Skeletal muscle cell (primary cell): ENCODE data around the gene MACROD2.

ENCODE experiments used
- DNase-seq: peaks from one replicate; pipeline ENCODE4 v3.0.0-alpha.2; 2010; ENCODE audit warnings: low read depth
- H3K4me3 ChIP-seq: 2 replicates; pipeline ENCODE4 v1.5.1; 2011; ENCODE audit warnings: low read depth, mild to moderate bottlenecking, control low read depth, low read length, moderate library complexity

Gene MACROD2

GRCh38 chr20:14644306-14645097, 649.2 kb downstream of the MACROD2 start:
- no peak overlapping the region for H3K4me3 ChIP-seq
- DNase-seq, result no peak

- DNase-seq, result no peak
- no peak overlapping the region for H3K4me3 ChIP-seq
Measured at GRCh38 chr20:14647016-14647415, 651.7 kb downstream of the MACROD2 start.

GRCh38 chr20:14649662-14650061, 654.3 kb downstream of the MACROD2 start:
- DNase-seq, result no peak
- no peak overlapping the region for H3K4me3 ChIP-seq

- H3K4me3 ChIP-seq, result no peak overlapping the region
- DNase-seq, result no peak
Measured at GRCh38 chr20:14657266-14658005, 662.1 kb downstream of the MACROD2 start.

- no peak for DNase-seq
- no peak overlapping the region for H3K4me3 ChIP-seq
Measured at GRCh38 chr20:14664101-14664500, 668.8 kb downstream of the MACROD2 start.

- no peak overlapping the region for H3K4me3 ChIP-seq
- DNase-seq, result no peak
Measured at GRCh38 chr20:14666696-14667095, 671.4 kb downstream of the MACROD2 start.

- H3K4me3 ChIP-seq, result no peak overlapping the region
- DNase-seq, result no peak
Measured at GRCh38 chr20:14667226-14667625, 671.9 kb downstream of the MACROD2 start.

- DNase-seq, result no peak
- H3K4me3 ChIP-seq, result no peak overlapping the region
Measured at GRCh38 chr20:14672066-14672465, 676.8 kb downstream of the MACROD2 start.

GRCh38 chr20:14673164-14673563, 677.8 kb downstream of the MACROD2 start:
- H3K4me3 ChIP-seq, result no peak overlapping the region
- DNase-seq, result no peak

- no peak overlapping the region for H3K4me3 ChIP-seq
- no peak for DNase-seq
Measured at GRCh38 chr20:14677455-14677854, 682.1 kb downstream of the MACROD2 start.

GRCh38 chr20:14685183-14685582, 689.9 kb downstream of the MACROD2 start:
- H3K4me3 ChIP-seq, result no peak overlapping the region
- DNase-seq, result no peak

GRCh38 chr20:14687313-14687712, 692.0 kb downstream of the MACROD2 start:
- DNase-seq, result no peak
- H3K4me3 ChIP-seq, result no peak overlapping the region

GRCh38 chr20:14688005-14688404, 692.7 kb downstream of the MACROD2 start:
- H3K4me3 ChIP-seq, result no peak overlapping the region
- DNase-seq, result no peak

- no peak for DNase-seq
- no peak overlapping the region for H3K4me3 ChIP-seq
Measured at GRCh38 chr20:14691994-14692393, 696.7 kb downstream of the MACROD2 start.

GRCh38 chr20:14696478-14696877, 701.2 kb downstream of the MACROD2 start:
- DNase-seq, result no peak
- H3K4me3 ChIP-seq, result no peak overlapping the region

GRCh38 chr20:14696937-14697336, 701.6 kb downstream of the MACROD2 start:
- no peak for DNase-seq
- H3K4me3 ChIP-seq, result no peak overlapping the region

- DNase-seq, result no peak
- no peak overlapping the region for H3K4me3 ChIP-seq
Measured at GRCh38 chr20:14698125-14698524, 702.8 kb downstream of the MACROD2 start.

- no peak for DNase-seq
- no peak overlapping the region for H3K4me3 ChIP-seq
Measured at GRCh38 chr20:14698605-14699373, 703.5 kb downstream of the MACROD2 start.

GRCh38 chr20:14700639-14700960, 705.3 kb downstream of the MACROD2 start:
- peak; percentile 13 for DNase-seq
- no peak overlapping the region for H3K4me3 ChIP-seq

- no peak overlapping the region for H3K4me3 ChIP-seq
- no peak for DNase-seq
Measured at GRCh38 chr20:14701326-14701725, 706.0 kb downstream of the MACROD2 start.
